ENCODE measurements around the gene VTN.

The VTN gene

GRCh38 chr17:28364665-28365363 is 5.3 kb downstream of the VTN start, which contains the start of gene SEBOX:
Gene SEBOX, minus strand, starts transcription at chr17:28365199. Its CDS starts 48 bp downstream, at chr17:28365151.
- no peak within 1 kb of the TSS for H3K4me3 ChIP-seq
- DNase-seq (ENCODE audit: low spot score): no peak
- no peak within 1 kb of the TSS for H3K27ac ChIP-seq
- TF ChIP-seq CTCF (IDR thresholded peaks at IDR 0.05): no peak

GRCh38 chr17:28363776-28364650 is 6.1 kb downstream of the VTN start:
- Histone ChIP-seq H3K27ac (no peak overlapping the region), H3K4me3 (no peak overlapping the region)
- no peak for TF ChIP-seq CTCF (IDR thresholded peaks at IDR 0.05)
- DNase-seq (ENCODE audit: low spot score): no peak

GRCh38 chr17:28363186-28363585 is 6.9 kb downstream of the VTN start:
- no peak overlapping the region for H3K4me3 ChIP-seq
- TF ChIP-seq CTCF (IDR thresholded peaks at IDR 0.05): no peak
- DNase-seq (ENCODE audit: low spot score): no peak
- H3K27ac ChIP-seq: no peak overlapping the region

DNA sequence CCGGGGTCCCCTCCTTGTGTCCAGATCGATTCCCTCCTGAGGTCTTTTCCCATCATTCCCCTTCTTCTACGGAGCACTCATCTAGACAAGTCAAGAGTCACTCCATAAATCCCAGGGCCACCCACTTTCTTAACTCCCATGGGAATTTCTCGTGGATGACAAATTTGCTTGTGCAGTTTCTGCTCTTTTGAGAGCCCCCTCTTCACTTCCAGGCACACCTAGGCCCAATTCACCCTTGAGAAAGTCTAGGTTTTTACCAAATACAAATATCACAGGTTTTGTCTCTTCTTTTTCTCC is 12.3 kb downstream of the VTN start:
- H3K27ac ChIP-seq: peak overlapping the region; percentile 63 to 92
- peak overlapping the region; percentile 89 for H3K4me3 ChIP-seq
- no peak for TF ChIP-seq CTCF (IDR thresholded peaks at IDR 0.05)
- no peak for DNase-seq (ENCODE audit: low spot score)

GRCh38 chr17:28357061-28357900 is 12.8 kb downstream of the VTN start, which contains the start of gene POLDIP2:
Gene POLDIP2, minus strand, starts transcription at chr17:28357527. Its CDS starts 79 bp downstream, at chr17:28357448.
- TF ChIP-seq CTCF (IDR thresholded peaks at IDR 0.05): no peak
- H3K27ac ChIP-seq: peak within 1 kb of the TSS; percentile 63 to 92
- DNase-seq (ENCODE audit: low spot score): peak; percentile 96

GRCh38 chr17:28350271-28350670 is 19.8 kb downstream of the VTN start:
- TF ChIP-seq CTCF (IDR thresholded peaks at IDR 0.05): no peak
- H3K4me3 ChIP-seq: no peak overlapping the region
- no peak overlapping the region for H3K27ac ChIP-seq
- DNase-seq (ENCODE audit: low spot score): no peak

More at GRCh38 chr17:28357061-28357900, 12.8 kb downstream of the VTN start, which contains the start of gene POLDIP2:
- peak within 1 kb of the TSS; percentile 89 for H3K4me3 ChIP-seq

All from coronary artery (tissue), 2 donors.